ENCODE measurements around the gene MACF1.

MACF1 gene, protein sequence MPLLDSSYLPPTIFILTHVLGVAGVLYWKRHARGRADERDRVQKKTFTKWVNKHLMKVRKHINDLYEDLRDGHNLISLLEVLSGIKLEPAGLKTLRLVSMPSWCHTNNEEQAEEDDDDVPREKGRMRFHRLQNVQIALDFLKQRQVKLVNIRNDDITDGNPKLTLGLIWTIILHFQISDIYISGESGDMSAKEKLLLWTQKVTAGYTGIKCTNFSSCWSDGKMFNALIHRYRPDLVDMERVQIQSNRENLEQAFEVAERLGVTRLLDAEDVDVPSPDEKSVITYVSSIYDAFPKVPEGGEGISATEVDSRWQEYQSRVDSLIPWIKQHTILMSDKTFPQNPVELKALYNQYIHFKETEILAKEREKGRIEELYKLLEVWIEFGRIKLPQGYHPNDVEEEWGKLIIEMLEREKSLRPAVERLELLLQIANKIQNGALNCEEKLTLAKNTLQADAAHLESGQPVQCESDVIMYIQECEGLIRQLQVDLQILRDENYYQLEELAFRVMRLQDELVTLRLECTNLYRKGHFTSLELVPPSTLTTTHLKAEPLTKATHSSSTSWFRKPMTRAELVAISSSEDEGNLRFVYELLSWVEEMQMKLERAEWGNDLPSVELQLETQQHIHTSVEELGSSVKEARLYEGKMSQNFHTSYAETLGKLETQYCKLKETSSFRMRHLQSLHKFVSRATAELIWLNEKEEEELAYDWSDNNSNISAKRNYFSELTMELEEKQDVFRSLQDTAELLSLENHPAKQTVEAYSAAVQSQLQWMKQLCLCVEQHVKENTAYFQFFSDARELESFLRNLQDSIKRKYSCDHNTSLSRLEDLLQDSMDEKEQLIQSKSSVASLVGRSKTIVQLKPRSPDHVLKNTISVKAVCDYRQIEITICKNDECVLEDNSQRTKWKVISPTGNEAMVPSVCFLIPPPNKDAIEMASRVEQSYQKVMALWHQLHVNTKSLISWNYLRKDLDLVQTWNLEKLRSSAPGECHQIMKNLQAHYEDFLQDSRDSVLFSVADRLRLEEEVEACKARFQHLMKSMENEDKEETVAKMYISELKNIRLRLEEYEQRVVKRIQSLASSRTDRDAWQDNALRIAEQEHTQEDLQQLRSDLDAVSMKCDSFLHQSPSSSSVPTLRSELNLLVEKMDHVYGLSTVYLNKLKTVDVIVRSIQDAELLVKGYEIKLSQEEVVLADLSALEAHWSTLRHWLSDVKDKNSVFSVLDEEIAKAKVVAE (N-terminal part only)

GRCh38 chr1:39204441-39205081 is at the start of gene MACF1:
MACF1 (plus strand) TSS chr1:39204695; CDS start chr1:39205023, 328 bp downstream.
- DNase-seq (ENCODE audit: low read depth, low spot score): peak; percentile 81
- peak within 1 kb of the TSS; percentile 70 for H3K4me3 ChIP-seq (ENCODE audit: low read depth, low read length)
- CTCF ChIA-PET: interaction anchor here (0.6 to 7.0 kb wide), 15 partner anchors 9 to 334 kb away, joined by 3 to 103 read pairs (median 4); no protein-coding TSS in a partner anchor
- peak; percentile 41 for TF ChIP-seq CTCF (IDR thresholded peaks at IDR 0.05; ENCODE audit: insufficient read depth, low read length, missing control alignments)
- POLR2A ChIA-PET: interaction anchor here (0.6 to 2.7 kb wide), 7 partner anchors 9 to 89 kb away, joined by 3 to 20 read pairs (median 4); no protein-coding TSS in a partner anchor

GRCh38 chr1:39157304-39157703 is 47.2 kb upstream of the MACF1 start:
- no peak for TF ChIP-seq CTCF (IDR thresholded peaks at IDR 0.05; ENCODE audit: insufficient read depth, low read length, missing control alignments)
- ChIA-PET POLR2A (interaction anchor here (0.7 kb wide), 1 partner anchor 29 kb away, joined by 3 read pairs; no protein-coding TSS in a partner anchor), CTCF (interaction anchor here (0.9 to 4.1 kb wide), 4 partner anchors 10 to 35 kb away, joined by 4 to 27 read pairs (median 6); no protein-coding TSS in a partner anchor)
- DNase-seq (ENCODE audit: low read depth, low spot score): no peak
- no peak overlapping the region for H3K4me3 ChIP-seq (ENCODE audit: low read depth, low read length)

DNA sequence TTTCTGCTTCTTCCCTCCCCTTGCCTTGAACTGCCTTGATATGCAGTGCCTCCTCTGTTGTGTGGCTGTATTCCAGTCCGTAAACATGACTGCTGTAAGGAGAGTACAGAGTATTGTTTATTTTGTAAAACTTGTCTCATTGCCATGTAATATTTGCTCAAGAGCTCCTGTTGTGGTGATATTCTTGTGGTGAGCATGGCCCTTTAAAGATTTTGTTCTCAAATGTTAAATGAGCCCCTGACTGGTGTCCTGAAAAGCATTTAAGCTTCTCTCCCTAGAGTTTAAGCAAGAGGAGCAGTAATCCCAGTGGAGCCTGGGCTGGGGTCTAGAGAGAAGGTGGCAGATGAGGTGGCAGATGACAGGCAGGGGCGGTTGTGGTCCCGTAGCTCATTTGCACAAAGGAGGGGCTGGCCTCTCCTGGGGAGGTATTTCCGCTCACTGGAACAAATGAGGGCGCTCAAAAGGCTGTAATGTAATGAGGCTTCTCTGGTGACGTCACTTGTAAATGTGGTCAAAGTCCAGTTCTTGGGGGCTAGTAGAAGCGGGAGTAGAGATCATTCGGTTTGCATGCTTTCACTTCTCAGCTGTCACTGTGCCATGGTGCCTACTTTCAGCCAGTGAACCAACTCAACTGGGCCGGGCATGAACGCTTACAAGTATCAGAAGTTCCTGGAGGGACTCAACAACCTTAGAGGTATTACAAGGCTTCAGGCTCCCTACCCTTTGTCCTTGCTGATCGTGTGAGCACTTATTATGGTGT is 46.0 kb upstream of the MACF1 start:
- ChIA-PET CTCF (interaction anchor here (1.1 to 4.1 kb wide), 5 partner anchors 9 to 33 kb away, joined by 3 to 27 read pairs (median 4); no protein-coding TSS in a partner anchor), POLR2A (interaction anchor here (0.6 to 1.3 kb wide), 2 partner anchors 18 to 46 kb away, joined by 3 to 4 read pairs; partner anchors contain the start of gene MACF1)
- no peak for TF ChIP-seq CTCF (IDR thresholded peaks at IDR 0.05; ENCODE audit: insufficient read depth, low read length, missing control alignments)
- DNase-seq (ENCODE audit: low read depth, low spot score): no peak
- H3K4me3 ChIP-seq (ENCODE audit: low read depth, low read length): no peak overlapping the region

- H3K4me3 ChIP-seq (ENCODE audit: low read depth, low read length): no peak overlapping the region
Observed at GRCh38 chr1:39159224-39160036, 45.1 kb upstream of the MACF1 start.

More at GRCh38 chr1:39159224-39160036, 45.1 kb upstream of the MACF1 start:
- ChIA-PET POLR2A (interaction anchor here (0.6 to 1.3 kb wide), 2 partner anchors 17 to 45 kb away, joined by 3 to 4 read pairs; partner anchors contain the start of gene MACF1), CTCF (interaction anchor here (1.0 to 4.1 kb wide), 3 partner anchors 8 to 33 kb away, joined by 3 to 27 read pairs (median 3); no protein-coding TSS in a partner anchor)
- DNase-seq (ENCODE audit: low read depth, low spot score): no peak
- no peak for TF ChIP-seq CTCF (IDR thresholded peaks at IDR 0.05; ENCODE audit: insufficient read depth, low read length, missing control alignments)

Data from AG04449 (cell line).